Suprapubic skin (tissue), 4 donors: ENCODE data around the gene APC2.

Experiments
- CTCF ChIP-seq, 2 donors: fragments of 200-600 bp in 1 of 2; fragments of 450-650 bp in 1 of 2; sonication (generic) in 1 of 2; IDR thresholded peaks; one replicate each; pipeline ENCODE4 v1.5.1; 2016 to 2019; ENCODE audit warnings: antibody characterized with exemption in 2 of 2, mild to moderate bottlenecking in 1 of 2, moderate library complexity in 1 of 2
- POLR2A ChIP-seq, 2 donors: fragments of 450-650 bp; IDR thresholded peaks; one replicate each; pipeline ENCODE4 v1.6.1; 2017; ENCODE audit warnings: antibody characterized with exemption in 2 of 2, mild to moderate bottlenecking in 2 of 2, moderate library complexity in 2 of 2
- POLR2AphosphoS5 ChIP-seq, 3 donors: sonication (generic); formaldehyde crosslinking; IDR thresholded peaks; one replicate each; pipeline ENCODE4 v1.6.1; 2017; ENCODE audit warnings: antibody characterized with exemption in 3 of 3

GRCh38 chr19:1421218-1421957 is 28.5 kb upstream of the APC2 start:
- TF ChIP-seq CTCF (IDR thresholded peaks at IDR 0.05) = no peak
- no peak for TF ChIP-seq POLR2A (IDR thresholded peaks at IDR 0.05)
- no peak for TF ChIP-seq POLR2AphosphoS5 (IDR thresholded peaks at IDR 0.05)
